K562 (cell line): ENCODE measurements around the gene RBBP4. TPM values are rescaled to one million over a fixed set of nuclear protein-coding genes. Genes with fewer than 3 reads are reported as not detected.

ENCODE experiments used
- CLOCK ChIP-seq: fragments of 250-450 bp; sonication (Bioruptor Pico); IDR thresholded peaks from 2 replicates; pipeline ENCODE4 v1.4.0; 2020; ENCODE audit warnings: mild to moderate bottlenecking, moderate library complexity, borderline replicate concordance
- DIDO1 ChIP-seq: fragments of 450-650 bp; IDR thresholded peaks from 2 replicates; pipeline ENCODE4 v1.6.1; 2016; ENCODE audit warnings: low read depth, missing biosample characterization, missing genetic modification characterization
- FOXJ3 ChIP-seq: sonication (generic); formaldehyde crosslinking; IDR thresholded peaks from 2 replicates; pipeline ENCODE4 v1.4.0; 2020; ENCODE audit warnings: mild to moderate bottlenecking, missing genetic modification reagents
- HNRNPK ChIP-seq: fragments of 200-400 bp; formaldehyde crosslinking; IDR thresholded peaks from one replicate; pipeline ENCODE4 v1.6.1; 2018; ENCODE audit warnings: mild to moderate bottlenecking, low read depth, low read length; ENCODE audit not compliant: poor library complexity, severe bottlenecking
- KDM1A ChIP-seq, 2 experiments: fragments of 450-650 bp; IDR thresholded peaks; 2 replicates each; pipeline ENCODE4 v1.6.1; 2016; ENCODE audit warnings: mild to moderate bottlenecking in 2 of 2
- MYNN ChIP-seq, 2 experiments: sonication (generic); formaldehyde crosslinking in 1 of 2; IDR thresholded peaks; 2 replicates each; pipeline versions ENCODE4 v1.5.0 to v1.6.1; 2016 to 2020; ENCODE audit warnings: antibody characterized with exemption in 1 of 2, missing genetic modification reagents in 1 of 2
- NCOA6 ChIP-seq: fragments of 450-650 bp; IDR thresholded peaks from 2 replicates; pipeline ENCODE4 v1.6.1; 2017; ENCODE audit warnings: mild to moderate bottlenecking
- PHB ChIP-seq: fragments of 250-450 bp; sonication (Bioruptor Pico); IDR thresholded peaks from 2 replicates; pipeline ENCODE4 v1.5.0; 2021
- SMARCA4 ChIP-seq: fragments of 450-650 bp; IDR thresholded peaks from 2 replicates; pipeline ENCODE4 v1.6.1; 2016
- SMARCA5 ChIP-seq: fragments of 450-650 bp; IDR thresholded peaks from 2 replicates; pipeline ENCODE4 v1.6.1; 2016
- SP1 ChIP-seq: sonication (generic); formaldehyde crosslinking; IDR thresholded peaks from 2 replicates; pipeline ENCODE4 v1.8.1; 2022; ENCODE audit warnings: mild to moderate bottlenecking, missing genetic modification reagents
- TOE1 ChIP-seq, 2 experiments: fragments of 450-650 bp in 1 of 2; sonication (generic) in 1 of 2; formaldehyde crosslinking in 1 of 2; IDR thresholded peaks; 2 replicates each; pipeline versions ENCODE4 v1.7.1 to v1.8.0; 2016 to 2022; ENCODE audit warnings: borderline replicate concordance in 2 of 2, mild to moderate bottlenecking in 2 of 2, antibody characterized with exemption in 1 of 2, inconsistent platforms in 1 of 2, low read depth in 1 of 2, missing genetic modification reagents in 1 of 2, moderate library complexity in 1 of 2
- ZNF318 ChIP-seq, 2 experiments: fragments of 450-650 bp; IDR thresholded peaks; 2 replicates each; pipeline ENCODE4 v1.6.1; 2016; ENCODE audit warnings: mild to moderate bottlenecking in 2 of 2, borderline replicate concordance in 1 of 2, low read depth in 1 of 2, moderate library complexity in 1 of 2
- ZNF395 ChIP-seq: fragments of 200-800 bp; sonication (Bioruptor generic); IDR thresholded peaks from 2 replicates; pipeline ENCODE4 v1.6.1; 2017; ENCODE audit warnings: missing genetic modification characterization, missing compliant biosample characterization
- ZNF830 ChIP-seq: fragments of 250-450 bp; sonication (Bioruptor Pico); IDR thresholded peaks from 2 replicates; pipeline ENCODE4 v1.5.0; 2021; ENCODE audit warnings: mild to moderate bottlenecking
- polyA plus RNA-seq, 8 experiments: library from polyadenylated mRNA; depleted of rRNA in 4 of 8; stranded (reverse) in 5 of 8; unstranded in 3 of 8; fragments of >200 nt; fragmentation: Nextera tagmentation in 2 of 8; fragmentation: Illumina TruSeq in 1 of 8; extraction: Ambion mirVana in 2 of 8; extraction: Trizol in 1 of 8; gene quantifications; 2 replicates each; pipeline versions ENCODE4 v1.2.1 to v1.2.3, GENCODE V29; 2011 to 2014; ENCODE audit warnings: inconsistent platforms in 1 of 8, missing spikeins in 1 of 8
- total RNA-seq, 7 experiments: library from RNA; depleted of rRNA in 6 of 7; stranded (reverse); fragments of >200 nt in 6 of 7; fragmentation: Illumina TruSeq in 2 of 7; extraction: Trizol in 2 of 7; gene quantifications; 2 replicates each; pipeline versions ENCODE4 v1.2.1 to v1.2.3, GENCODE V29; 2011 to 2021; ENCODE audit warnings: low replicate concordance in 1 of 7

Gene RBBP4
- total and polyA plus RNA-seq, 9 of the 15 experiments (the other 6 are each of a cell fraction or from before 2014, with no cell fraction given): 185 to 409 (median 259) TPM

- TF ChIP-seq ZNF318 (IDR thresholded peaks at IDR 0.05; ENCODE audit: borderline replicate concordance in 1 of 2, low read depth in 1 of 2): peak in 1 of 2 experiments; percentile 70; a peak in 1 of 4 replicates
- peak; percentile 94 for TF ChIP-seq ZNF830 (CRISPR knock-in tag)
- peak; percentile 100 for TF ChIP-seq ZNF395
- TF ChIP-seq DIDO1 (tag): peak; percentile 86
- TF ChIP-seq KDM1A (IDR thresholded peaks at IDR 0.05): no peak
- TF ChIP-seq SMARCA5: no peak
- TF ChIP-seq NCOA6: no peak
- no peak for TF ChIP-seq HNRNPK
- TF ChIP-seq MYNN (IDR thresholded peaks at IDR 0.05): no peak
- TF ChIP-seq MYNN (CRISPR knock-in tag; IDR thresholded peaks at IDR 0.05): no peak
- TF ChIP-seq CLOCK (CRISPR knock-in tag): peak; percentile 86; the same call in 1 of the 2 replicates
- no peak for TF ChIP-seq SMARCA4
- peak; percentile 92 for TF ChIP-seq SP1 (CRISPR knock-in tag)
- TF ChIP-seq TOE1 (IDR thresholded peaks at IDR 0.05; ENCODE audit: borderline replicate concordance): peak; percentile 99
- TF ChIP-seq TOE1 (CRISPR knock-in tag; IDR thresholded peaks at IDR 0.05; ENCODE audit: borderline replicate concordance, low read depth): peak; percentile 31; the same call in 1 of the 2 replicates
- no peak for TF ChIP-seq FOXJ3 (CRISPR knock-in tag)
- TF ChIP-seq PHB: no peak
Observed at GRCh38 chr1:32650752-32651460, at the start of gene RBBP4 (continued).
